Breast epithelium (tissue), 3 donors: ENCODE results near the gene SERPINA7.

ENCODE experiments used
- CTCF ChIP-seq, 3 donors: fragments of 450-650 bp; IDR thresholded peaks; one replicate each; pipeline ENCODE4 v1.5.1; 2016 to 2017; ENCODE audit warnings: antibody characterized with exemption in 3 of 3, mild to moderate bottlenecking in 3 of 3, moderate library complexity in 3 of 3
- POLR2A ChIP-seq: fragments of 450-650 bp; IDR thresholded peaks from one replicate; pipeline ENCODE4 v1.6.1; 2016; ENCODE audit warnings: antibody characterized with exemption, mild to moderate bottlenecking, moderate library complexity

- TF ChIP-seq POLR2A, result no peak
- no peak for TF ChIP-seq CTCF (IDR thresholded peaks at IDR 0.05)
Observed at GRCh38 chrX:106014119-106014775, 24.3 kb downstream of the SERPINA7 start.
